GM18520 (cell line): ENCODE measurements around the gene FRMD3.

Source experiments
- ATAC-seq: cut with Tn5 transposase; IDR thresholded peaks from one replicate; pipeline ENCODE4 v1.9.1; 2021; ENCODE audit not compliant: unreplicated experiment

The FRMD3 gene

DNA sequence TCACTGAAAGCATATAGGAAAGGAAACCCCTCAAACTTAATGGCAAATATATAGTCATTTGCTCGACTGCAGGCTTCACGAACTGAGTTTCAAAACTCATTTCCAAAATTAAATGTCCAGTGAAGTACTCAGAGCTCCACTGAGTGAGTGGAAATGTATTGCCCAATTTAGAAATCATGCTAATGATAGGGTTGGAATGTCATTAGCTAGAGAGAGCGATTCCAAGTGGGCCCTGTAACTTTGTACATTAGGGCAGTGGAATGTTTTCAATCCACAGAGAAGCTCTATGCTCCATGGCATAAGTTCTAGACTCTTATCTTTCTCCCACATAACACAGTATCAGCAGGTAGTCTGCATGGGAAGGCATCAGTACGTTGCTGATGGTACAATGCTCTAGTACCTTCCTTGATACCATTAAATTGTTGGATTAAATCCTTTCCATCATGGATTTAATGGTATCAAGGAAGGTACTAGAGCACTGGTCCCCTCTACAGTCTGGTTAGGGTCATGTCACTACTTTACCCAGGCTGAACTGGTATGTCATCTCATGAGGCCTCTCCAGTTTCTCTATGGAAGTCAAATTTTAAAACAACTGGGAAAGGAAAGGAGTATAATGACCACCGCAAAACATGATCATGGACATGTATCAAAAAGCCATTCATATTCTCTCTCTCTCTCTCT lies 292.1 kb downstream of the FRMD3 start:
- no peak for ATAC-seq

DNA sequence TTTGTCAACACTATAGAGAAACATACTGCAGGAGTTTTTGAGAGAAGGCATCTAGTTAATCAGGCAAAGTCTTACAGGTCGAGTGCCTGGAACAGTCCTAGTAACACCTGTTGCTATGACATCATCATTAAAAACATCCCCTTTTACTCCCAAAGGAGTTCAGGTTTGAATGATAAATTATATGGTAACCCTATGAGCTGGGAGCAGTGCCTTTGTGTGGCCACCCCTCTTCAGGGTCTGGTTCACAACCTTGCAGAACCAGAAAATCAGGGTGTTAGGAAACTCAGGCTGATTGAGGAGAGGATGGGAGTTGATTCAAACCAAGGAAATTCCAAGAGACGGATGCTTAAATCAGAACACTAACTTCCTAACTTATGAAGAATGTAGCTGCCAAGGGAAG lies 296.1 kb downstream of the FRMD3 start:
- ATAC-seq: no peak

DNA sequence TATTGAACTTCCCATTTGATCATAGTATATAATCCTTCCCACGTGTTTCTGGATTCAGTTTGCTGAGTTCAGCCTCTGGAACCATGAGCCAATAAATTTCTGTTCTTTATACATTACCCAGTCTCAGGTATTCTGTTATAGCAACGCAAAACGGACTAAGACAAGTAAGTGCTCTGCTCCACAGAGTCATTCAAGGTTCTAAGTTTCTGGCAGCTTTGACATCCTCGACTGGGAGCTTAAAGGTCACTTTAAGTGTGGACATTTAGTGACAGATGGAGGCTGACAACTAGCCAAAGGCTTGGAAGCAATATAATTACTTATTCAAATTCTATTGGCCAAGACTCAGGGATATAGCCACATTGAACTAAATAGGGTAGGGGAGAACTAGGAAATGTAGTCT lies 297.5 kb downstream of the FRMD3 start:
- ATAC-seq: no peak

GRCh38 chr9:83239747-83240146 lies 298.5 kb downstream of the FRMD3 start:
- ATAC-seq: no peak

- ATAC-seq: no peak
Measured at GRCh38 chr9:83238871-83239640, 299.1 kb downstream of the FRMD3 start.

DNA sequence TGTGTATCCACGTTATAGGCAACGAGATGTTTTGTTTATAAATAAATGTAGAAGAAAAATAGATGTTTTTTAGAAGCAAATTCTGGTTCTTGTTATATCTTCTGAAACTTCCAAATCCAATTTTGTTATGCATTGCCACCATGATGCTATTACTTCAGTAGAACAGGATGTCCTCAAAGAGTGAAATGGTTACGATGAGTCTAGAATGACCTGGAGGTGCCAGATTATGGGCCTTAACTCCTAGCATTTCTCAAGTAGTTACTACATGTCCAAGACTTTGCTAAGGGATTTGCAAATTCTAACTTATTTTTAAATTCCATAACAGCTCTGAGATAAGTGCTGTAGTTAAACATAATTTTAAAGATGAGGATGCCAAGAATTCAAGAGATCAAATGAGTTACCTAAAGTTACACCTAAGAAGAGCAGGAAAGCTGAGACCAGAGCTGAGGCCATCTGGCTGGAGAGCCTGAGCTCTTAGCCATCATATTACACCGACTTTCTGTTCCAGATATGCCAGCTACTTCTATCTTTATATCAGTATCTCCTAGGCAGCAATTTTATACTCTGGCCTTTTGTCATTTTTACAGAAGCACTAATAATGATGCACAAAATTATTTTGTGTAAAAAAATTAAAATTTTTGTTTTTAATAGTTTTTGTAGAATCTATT lies 302.0 kb downstream of the FRMD3 start:
- no peak for ATAC-seq

DNA sequence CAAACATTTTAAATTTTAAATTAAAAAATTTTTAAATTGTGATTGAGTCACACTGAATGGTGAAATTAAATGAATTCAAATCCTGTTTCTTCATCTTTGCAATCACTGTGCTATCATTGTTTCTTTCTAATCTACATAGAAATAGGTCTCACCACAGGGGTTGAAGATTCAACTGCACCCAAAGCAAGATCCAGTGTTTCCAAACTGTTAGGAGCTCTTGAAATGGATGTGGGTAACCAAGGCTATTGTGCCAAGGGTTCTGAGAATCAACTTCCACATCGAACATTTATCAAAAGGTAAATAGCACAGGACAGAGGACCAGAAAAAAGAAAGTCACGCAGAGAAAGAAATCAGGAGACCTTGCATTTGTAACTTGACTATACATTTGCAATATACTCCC lies 302.7 kb downstream of the FRMD3 start:
- ATAC-seq: no peak

DNA sequence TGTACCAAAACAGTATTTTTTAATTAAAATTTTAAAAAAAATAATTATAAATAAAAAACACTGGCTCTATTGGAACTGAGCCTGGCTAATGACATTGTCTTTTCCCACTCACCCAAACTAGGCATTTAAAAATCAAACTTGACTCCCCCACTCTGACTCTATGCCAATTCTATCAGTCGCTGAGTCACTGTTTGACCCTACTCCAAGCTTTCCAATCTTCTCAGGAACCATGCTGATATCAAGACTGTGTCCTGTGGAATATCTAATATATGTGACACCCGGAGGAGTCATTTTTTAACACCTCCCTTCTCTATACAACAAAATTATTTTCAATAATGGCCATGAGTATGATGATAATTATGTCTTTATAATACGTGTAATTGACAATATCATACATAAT lies 303.7 kb downstream of the FRMD3 start:
- ATAC-seq: no peak

GRCh38 chr9:83233647-83234046 lies 304.6 kb downstream of the FRMD3 start:
- ATAC-seq: no peak

- no peak for ATAC-seq
Measured at GRCh38 chr9:83231039-83231438, 307.2 kb downstream of the FRMD3 start.

- ATAC-seq: peak; percentile 99
Measured at GRCh38 chr9:83220730-83221129, 317.5 kb downstream of the FRMD3 start.

DNA sequence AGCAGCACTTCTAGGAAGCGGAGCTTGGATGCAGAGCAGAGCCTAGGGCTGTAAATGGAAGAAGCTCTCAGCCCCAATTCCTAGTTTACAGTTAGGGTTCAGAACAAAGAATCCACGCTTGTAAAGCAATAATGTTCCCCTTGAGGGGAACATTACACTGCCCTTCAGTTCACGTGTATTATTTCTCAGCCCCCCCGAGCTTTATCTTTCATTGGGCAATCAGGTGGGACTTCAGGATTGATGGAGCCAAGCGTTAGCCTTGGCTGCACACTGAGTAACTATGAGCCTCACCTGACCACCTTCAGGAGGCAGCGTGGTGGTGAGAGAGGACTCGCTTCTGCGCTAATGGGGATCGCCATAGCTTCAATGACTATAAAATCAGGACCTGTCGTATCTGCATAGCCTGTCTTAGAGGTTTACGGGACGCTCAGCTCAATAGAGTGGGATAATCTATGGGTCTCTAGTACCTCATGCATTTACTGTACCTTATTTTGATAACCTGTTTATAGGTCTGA lies 318.2 kb downstream of the FRMD3 start:
- ATAC-seq: no peak

GRCh38 chr9:83219154-83219923 lies 318.9 kb downstream of the FRMD3 start:
- ATAC-seq: no peak

DNA sequence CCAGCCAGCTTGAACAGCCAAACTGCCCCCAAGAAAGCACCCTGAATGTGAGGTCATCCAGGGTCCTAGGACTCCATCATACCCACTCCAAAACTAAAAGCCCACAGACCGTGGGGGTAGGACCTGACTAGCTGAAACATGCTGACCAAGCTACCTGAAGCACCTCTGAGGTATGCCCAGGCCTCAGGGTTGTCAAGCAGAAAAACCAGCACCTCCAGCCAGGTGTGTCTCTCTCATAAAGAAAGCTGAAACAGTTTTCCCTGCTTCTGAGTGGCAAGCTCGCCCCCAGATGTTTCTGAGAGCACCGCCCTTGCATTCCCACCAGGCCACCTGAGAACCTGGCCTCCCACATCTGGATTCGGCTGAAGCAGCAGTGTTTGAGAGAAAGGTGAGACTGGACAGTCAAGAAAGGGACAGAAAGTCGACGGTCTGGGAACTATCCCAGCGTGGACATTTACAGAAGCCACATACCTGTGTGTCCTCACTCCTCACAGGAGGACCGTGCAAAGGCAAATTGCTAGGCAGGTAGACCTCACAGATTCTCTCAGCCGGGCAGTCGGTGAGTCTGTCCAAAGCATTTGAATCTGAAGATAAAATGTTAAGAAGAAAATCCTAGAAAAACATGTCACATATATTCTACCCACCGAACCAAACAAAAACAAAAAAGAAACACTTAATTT lies 319.6 kb downstream of the FRMD3 start:
- ATAC-seq: no peak

DNA sequence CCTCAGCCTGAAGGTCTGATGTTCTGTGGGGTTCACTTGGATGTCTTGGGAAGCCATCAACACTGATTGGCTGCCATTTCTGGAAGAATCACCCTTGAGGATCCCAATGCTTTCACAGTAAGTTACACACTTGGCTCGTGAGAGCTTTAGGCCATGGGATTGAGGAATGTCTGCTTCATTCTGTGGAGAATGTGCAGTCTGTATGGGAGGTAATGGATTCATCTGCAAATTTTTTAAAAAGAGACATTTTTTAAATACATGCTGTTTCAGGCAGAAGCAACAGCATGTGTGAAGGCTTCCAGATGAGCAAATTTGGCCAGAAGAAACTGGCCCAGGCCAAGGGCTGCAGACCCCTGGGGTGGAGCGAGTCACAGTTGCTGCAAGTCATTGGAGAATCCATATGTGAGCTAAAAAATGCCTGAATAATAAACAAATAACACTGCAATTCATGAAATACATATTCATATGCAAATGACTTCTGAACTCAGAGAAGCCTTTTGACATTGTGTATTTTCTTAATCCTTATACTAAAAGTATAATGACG lies 328.9 kb downstream of the FRMD3 start:
- ATAC-seq: no peak

DNA sequence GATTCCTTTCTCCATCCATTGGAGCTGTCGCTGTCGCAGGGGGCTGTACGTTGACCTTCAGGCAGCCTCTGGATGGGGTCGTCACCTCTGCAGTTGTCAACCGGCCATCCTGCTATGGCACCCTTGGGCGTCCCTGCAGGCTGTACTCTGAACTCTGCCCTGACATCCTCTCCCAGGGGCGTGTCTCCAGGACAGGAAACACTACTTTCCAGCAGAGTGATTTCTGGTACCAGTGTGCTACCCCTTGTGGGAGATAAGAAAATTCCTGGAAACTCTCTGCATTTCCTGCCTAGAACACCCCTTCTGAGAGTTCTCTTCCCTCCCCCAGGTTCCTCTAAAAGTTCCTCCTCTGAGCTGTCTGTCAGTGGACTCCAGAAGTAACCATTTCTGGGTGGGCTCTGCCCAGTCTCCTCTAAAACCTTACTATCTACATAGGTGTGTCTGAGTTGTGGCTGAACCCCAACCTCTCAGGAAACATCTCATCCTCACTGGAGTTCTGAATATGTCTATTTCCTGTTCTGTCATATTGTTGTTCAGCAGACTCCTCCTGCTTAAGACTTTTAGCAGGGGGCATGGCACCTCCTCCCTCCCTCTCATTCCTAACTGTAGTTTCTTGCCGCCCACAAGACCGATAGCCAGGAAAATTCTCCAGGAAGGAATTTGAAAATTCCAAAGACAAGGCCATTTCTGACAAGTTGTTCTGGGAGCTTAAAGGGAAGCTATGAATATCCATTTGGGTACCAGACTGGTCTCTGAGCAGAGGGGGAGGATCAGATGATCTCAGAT lies 329.9 kb downstream of the FRMD3 start:
- ATAC-seq: no peak

- no peak for ATAC-seq
Measured at GRCh38 chr9:83204047-83204446, 334.2 kb downstream of the FRMD3 start.

DNA sequence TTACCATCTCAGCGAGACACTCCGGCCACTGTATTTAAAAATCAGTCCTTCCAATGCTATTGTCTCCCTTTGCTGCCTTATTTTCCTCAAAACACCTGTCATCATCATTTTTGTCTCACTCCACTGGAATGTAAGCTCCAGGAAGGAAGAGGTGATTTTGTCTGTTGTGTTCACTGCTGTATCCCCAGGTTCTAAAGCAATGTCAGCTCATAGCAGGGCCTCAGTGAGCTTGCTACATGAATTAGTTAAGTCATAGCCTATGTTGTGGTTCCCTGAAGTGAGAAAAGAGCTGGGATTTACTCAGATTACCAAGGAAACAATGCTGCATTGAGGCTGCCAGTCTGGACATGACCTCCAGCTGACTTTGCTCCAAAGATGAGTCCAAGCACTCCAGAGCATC lies 337.7 kb downstream of the FRMD3 start:
- ATAC-seq: no peak

DNA sequence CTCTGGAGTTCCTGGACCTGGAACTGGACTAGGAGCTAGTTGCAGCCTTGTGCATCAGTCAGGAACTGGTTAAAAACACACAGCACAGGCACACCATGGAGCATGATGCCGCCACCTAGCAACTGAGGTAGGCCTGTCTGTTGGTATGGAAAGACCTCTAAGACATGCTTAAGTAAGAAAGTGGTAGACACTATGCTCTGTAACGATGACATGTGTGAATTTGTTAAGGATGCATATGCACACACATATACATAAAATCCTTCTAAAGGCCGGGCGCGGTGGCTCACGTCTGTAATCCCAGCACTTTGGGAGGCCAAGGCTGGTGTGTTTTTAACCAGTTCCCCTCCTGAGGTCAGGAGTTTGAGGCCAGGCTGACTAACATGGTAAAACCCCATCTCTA lies 338.4 kb downstream of the FRMD3 start:
- no peak for ATAC-seq

DNA sequence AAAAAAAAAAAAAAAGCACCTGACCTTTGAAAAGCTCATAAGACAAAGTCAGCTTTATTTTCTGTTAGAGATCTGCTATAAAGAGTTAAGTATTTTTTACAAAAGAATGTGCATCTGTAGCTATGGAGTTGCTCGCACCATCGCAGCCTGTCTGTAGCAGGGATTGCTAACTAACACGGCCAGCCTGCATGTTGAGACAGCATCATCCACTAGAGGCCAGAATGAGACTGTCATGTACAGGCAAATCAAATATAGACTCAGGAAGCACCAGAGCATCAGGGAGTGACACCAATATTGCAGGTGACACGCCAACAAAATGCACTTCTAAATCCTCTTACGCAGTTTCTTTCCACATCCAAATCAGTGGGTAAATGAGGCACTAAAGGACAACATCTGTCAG lies 339.0 kb downstream of the FRMD3 start:
- ATAC-seq: no peak
